ENCODE results near the gene FMNL2.

Gene FMNL2

GRCh38 chr2:152649997-152650396 is 315.0 kb downstream of the FMNL2 start:
- Histone ChIP-seq H2BK120ac (ENCODE audit: low read depth, low read length) (no peak overlapping the region), H3K27ac (ENCODE audit: low read length, poor library complexity, severe bottlenecking) (no peak overlapping the region), H3K23ac (ENCODE audit: low read length in 2 of 2) (no peak overlapping the region), H2BK15ac (ENCODE audit: low read depth, poor library complexity, severe bottlenecking) (no peak overlapping the region), H2BK12ac (ENCODE audit: low read length in 2 of 2) (no peak overlapping the region), H3K4me2 (ENCODE audit: low read length, poor library complexity, severe bottlenecking) (no peak overlapping the region), H3K18ac (ENCODE audit: low read depth in 1 of 2, low read length in 2 of 2) (no peak overlapping the region), H2BK5ac (ENCODE audit: low read depth, low read length, poor library complexity, severe bottlenecking) (no peak overlapping the region), H2AK5ac (ENCODE audit: low read length, severe bottlenecking) (no peak overlapping the region), H3K9ac (ENCODE audit: low read length) (no peak overlapping the region), H4K91ac (ENCODE audit: low read length) (no peak overlapping the region), H3K4me1 (ENCODE audit: control insufficient read depth, insufficient read depth, low read depth, low read length) (peaks cover 3% of the 10 kb centered on the region), H3K36me3 (ENCODE audit: control insufficient read depth in 1 of 2, insufficient read depth in 2 of 2, low read depth in 1 of 2, low read length in 2 of 2) (peaks cover 7 to 79% of the 10 kb centered on the region in 2 experiments), H3K4ac (ENCODE audit: low read depth in 1 of 2, low read length in 2 of 2) (no peak overlapping the region), H3K9me3 (ENCODE audit: control insufficient read depth, low read length) (no peaks in the 10 kb centered on the region), H3K14ac (ENCODE audit: low read length in 2 of 2) (no peak overlapping the region), H3K27me3 (ENCODE audit: control insufficient read depth in 1 of 2, insufficient read depth in 1 of 2, low read length in 2 of 2) (no peaks in the 10 kb centered on the region), H4K8ac (ENCODE audit: low read length) (no peak overlapping the region), H3K79me1 (replicated peaks; ENCODE audit: low read length, poor library complexity, severe bottlenecking) (no peaks in the 10 kb centered on the region), H3K4me3 (ENCODE audit: insufficient read depth in 1 of 2, low read depth in 1 of 2, low read length in 2 of 2) (no peak overlapping the region), H2AFZ (ENCODE audit: low read depth, low read length) (no peak overlapping the region)
- no peak for DNase-seq
- no CpG with 5 or more reads among the region's 1 CpG for WGBS

GRCh38 chr2:152650768-152651371 is 315.9 kb downstream of the FMNL2 start:
- H3K27ac ChIP-seq (ENCODE audit: low read length, poor library complexity, severe bottlenecking), result no peak overlapping the region
- H3K9ac ChIP-seq (ENCODE audit: low read length), result no peak overlapping the region
- H3K36me3 ChIP-seq (ENCODE audit: control insufficient read depth in 1 of 2, insufficient read depth in 2 of 2, low read depth in 1 of 2, low read length in 2 of 2), result peaks cover 7 to 79% of the 10 kb centered on the region in 2 experiments
- no peak overlapping the region for H3K18ac ChIP-seq (ENCODE audit: low read depth in 1 of 2, low read length in 2 of 2)
- H2AK5ac ChIP-seq (ENCODE audit: low read length, severe bottlenecking), result no peak overlapping the region
- H4K91ac ChIP-seq (ENCODE audit: low read length), result no peak overlapping the region
- H3K4me3 ChIP-seq (ENCODE audit: insufficient read depth in 1 of 2, low read depth in 1 of 2, low read length in 2 of 2), result no peak overlapping the region
- no peak overlapping the region for H2BK5ac ChIP-seq (ENCODE audit: low read depth, low read length, poor library complexity, severe bottlenecking)
- 96% methylated on average over 6 of the region's 6 CpGs for WGBS
- no peak overlapping the region for H2BK12ac ChIP-seq (ENCODE audit: low read length in 2 of 2)
- H2BK15ac ChIP-seq (ENCODE audit: low read depth, poor library complexity, severe bottlenecking), result no peak overlapping the region
- no peaks in the 10 kb centered on the region for H3K79me1 ChIP-seq (replicated peaks; ENCODE audit: low read length, poor library complexity, severe bottlenecking)
- no peak overlapping the region for H3K4ac ChIP-seq (ENCODE audit: low read depth in 1 of 2, low read length in 2 of 2)
- no peak overlapping the region for H3K14ac ChIP-seq (ENCODE audit: low read length in 2 of 2)
- H3K23ac ChIP-seq (ENCODE audit: low read length in 2 of 2), result no peak overlapping the region
- H2AFZ ChIP-seq (ENCODE audit: low read depth, low read length), result no peak overlapping the region
- no peak overlapping the region for H4K8ac ChIP-seq (ENCODE audit: low read length)
- no peaks in the 10 kb centered on the region for H3K27me3 ChIP-seq (ENCODE audit: control insufficient read depth in 1 of 2, insufficient read depth in 1 of 2, low read length in 2 of 2)
- H3K4me2 ChIP-seq (ENCODE audit: low read length, poor library complexity, severe bottlenecking), result no peak overlapping the region
- peaks cover 3% of the 10 kb centered on the region for H3K4me1 ChIP-seq (ENCODE audit: control insufficient read depth, insufficient read depth, low read depth, low read length)
- no peak for DNase-seq
- H2BK120ac ChIP-seq (ENCODE audit: low read depth, low read length), result no peak overlapping the region
- H3K9me3 ChIP-seq (ENCODE audit: control insufficient read depth, low read length), result no peaks in the 10 kb centered on the region

- no peaks in the 10 kb centered on the region for H3K79me1 ChIP-seq (replicated peaks; ENCODE audit: low read length, poor library complexity, severe bottlenecking)
- DNase-seq, result no peak
- H3K4me1 ChIP-seq (ENCODE audit: control insufficient read depth, insufficient read depth, low read depth, low read length), result peaks cover 3% of the 10 kb centered on the region
- H3K9me3 ChIP-seq (ENCODE audit: control insufficient read depth, low read length), result no peaks in the 10 kb centered on the region
- no peak overlapping the region for H2AK5ac ChIP-seq (ENCODE audit: low read length, severe bottlenecking)
- H3K23ac ChIP-seq (ENCODE audit: low read length in 2 of 2), result no peak overlapping the region
- 100% methylated on average over 2 of the region's 2 CpGs for WGBS
- H3K27ac ChIP-seq (ENCODE audit: low read length, poor library complexity, severe bottlenecking), result no peak overlapping the region
- no peak overlapping the region for H3K9ac ChIP-seq (ENCODE audit: low read length)
- H4K8ac ChIP-seq (ENCODE audit: low read length), result no peak overlapping the region
- H3K18ac ChIP-seq (ENCODE audit: low read depth in 1 of 2, low read length in 2 of 2), result no peak overlapping the region
- no peak overlapping the region for H2BK120ac ChIP-seq (ENCODE audit: low read depth, low read length)
- H4K91ac ChIP-seq (ENCODE audit: low read length), result no peak overlapping the region
- H3K4me3 ChIP-seq (ENCODE audit: insufficient read depth in 1 of 2, low read depth in 1 of 2, low read length in 2 of 2), result no peak overlapping the region
- no peak overlapping the region for H3K4ac ChIP-seq (ENCODE audit: low read depth in 1 of 2, low read length in 2 of 2)
- no peak overlapping the region for H3K14ac ChIP-seq (ENCODE audit: low read length in 2 of 2)
- peaks cover 6 to 85% of the 10 kb centered on the region in 2 experiments for H3K36me3 ChIP-seq (ENCODE audit: control insufficient read depth in 1 of 2, insufficient read depth in 2 of 2, low read depth in 1 of 2, low read length in 2 of 2)
- no peak overlapping the region for H2BK12ac ChIP-seq (ENCODE audit: low read length in 2 of 2)
- no peak overlapping the region for H3K4me2 ChIP-seq (ENCODE audit: low read length, poor library complexity, severe bottlenecking)
- no peak overlapping the region for H2AFZ ChIP-seq (ENCODE audit: low read depth, low read length)
- H2BK5ac ChIP-seq (ENCODE audit: low read depth, low read length, poor library complexity, severe bottlenecking), result no peak overlapping the region
- H2BK15ac ChIP-seq (ENCODE audit: low read depth, poor library complexity, severe bottlenecking), result no peak overlapping the region
- no peaks in the 10 kb centered on the region for H3K27me3 ChIP-seq (ENCODE audit: control insufficient read depth in 1 of 2, insufficient read depth in 1 of 2, low read length in 2 of 2)
These were observed 316.9 kb downstream of the FMNL2 start for GRCh38 chr2:152651834-152652233.

- no CpG with 5 or more reads among the region's 1 CpG for WGBS
- H3K4me1 ChIP-seq (ENCODE audit: control insufficient read depth, insufficient read depth, low read depth, low read length), result peaks cover 2% of the 10 kb centered on the region
These were observed 320.9 kb downstream of the FMNL2 start for GRCh38 chr2:152655880-152656279.

More at GRCh38 chr2:152655880-152656279, 320.9 kb downstream of the FMNL2 start:
- no peaks in the 10 kb centered on the region for H3K27me3 ChIP-seq (ENCODE audit: control insufficient read depth in 1 of 2, insufficient read depth in 1 of 2, low read length in 2 of 2)
- no peaks in the 10 kb centered on the region for H3K9me3 ChIP-seq (ENCODE audit: control insufficient read depth, low read length)
- no peak overlapping the region for H3K14ac ChIP-seq (ENCODE audit: low read length in 2 of 2)
- no peak overlapping the region for H3K23ac ChIP-seq (ENCODE audit: low read length in 2 of 2)
- peaks cover 7 to 89% of the 10 kb centered on the region in 2 experiments for H3K36me3 ChIP-seq (ENCODE audit: control insufficient read depth in 1 of 2, insufficient read depth in 2 of 2, low read depth in 1 of 2, low read length in 2 of 2)
- H3K9ac ChIP-seq (ENCODE audit: low read length), result no peak overlapping the region
- DNase-seq, result no peak
- no peak overlapping the region for H4K8ac ChIP-seq (ENCODE audit: low read length)
- H2BK15ac ChIP-seq (ENCODE audit: low read depth, poor library complexity, severe bottlenecking), result no peak overlapping the region
- no peak overlapping the region for H2AK5ac ChIP-seq (ENCODE audit: low read length, severe bottlenecking)
- no peak overlapping the region for H2BK120ac ChIP-seq (ENCODE audit: low read depth, low read length)
- H4K91ac ChIP-seq (ENCODE audit: low read length), result no peak overlapping the region
- H2BK5ac ChIP-seq (ENCODE audit: low read depth, low read length, poor library complexity, severe bottlenecking), result no peak overlapping the region
- H2AFZ ChIP-seq (ENCODE audit: low read depth, low read length), result no peak overlapping the region
- H3K27ac ChIP-seq (ENCODE audit: low read length, poor library complexity, severe bottlenecking), result no peak overlapping the region
- no peak overlapping the region for H3K4ac ChIP-seq (ENCODE audit: low read depth in 1 of 2, low read length in 2 of 2)
- peaks cover 2% of the 10 kb centered on the region for H3K79me1 ChIP-seq (replicated peaks; ENCODE audit: low read length, poor library complexity, severe bottlenecking)
- no peak overlapping the region for H3K4me2 ChIP-seq (ENCODE audit: low read length, poor library complexity, severe bottlenecking)
- H3K4me3 ChIP-seq (ENCODE audit: insufficient read depth in 1 of 2, low read depth in 1 of 2, low read length in 2 of 2), result no peak overlapping the region
- H3K18ac ChIP-seq (ENCODE audit: low read depth in 1 of 2, low read length in 2 of 2), result no peak overlapping the region
- no peak overlapping the region for H2BK12ac ChIP-seq (ENCODE audit: low read length in 2 of 2)

Data from mesenchymal stem cell (in vitro differentiated cells and primary cell).